Naive thymus-derived CD4-positive, alpha-beta T cell (primary cell): ENCODE measurements around the gene ACTL9. TPM values are rescaled to one million over a fixed set of nuclear protein-coding genes. Genes with fewer than 3 reads are reported as not detected.
"Not testable (repeated sequence)": the region's sequence is repeated elsewhere in the genome, so short reads cannot be mapped to it uniquely, and the experiment has no call there.

ENCODE experiments used
- ATAC-seq: fragments of 150-1000 bp; cut with Tn5 transposase; 2 replicates; pipeline ENCODE4 v1.10.0; 2021; ENCODE audit warnings: mild to moderate bottlenecking, moderate library complexity
- CTCF ChIA-PET: fragments of 350-600 bp; sonication (Branson Sonifier 250); formaldehyde crosslinking; loops from one replicate; lab custom pipeline; 2021; ENCODE audit warnings: antibody characterized with exemption; lab: Charles Lee
- POLR2A ChIA-PET: fragments of 350-600 bp; sonication (Branson Sonifier 250); formaldehyde crosslinking; loops from one replicate; lab custom pipeline; 2021; ENCODE audit warnings: antibody characterized with exemption, inconsistent platforms; lab: Charles Lee
- DNase-seq, 9 donors: peaks; one replicate each; pipeline versions ENCODE4 v3.0.0 to v3.0.0-alpha.2; 2020 to 2022; ENCODE audit warnings: mixed read lengths in 1 of 9
- H3K27ac ChIP-seq: one replicate; pipeline ENCODE4 v1.7.0; 2013; ENCODE audit warnings: mild to moderate bottlenecking, low read depth, low read length, moderate library complexity
- H3K27me3 ChIP-seq, 2 donors: one replicate each; pipeline ENCODE4 v1.7.0; 2013; ENCODE audit warnings: low read length in 2 of 2, mild to moderate bottlenecking in 2 of 2, moderate library complexity in 2 of 2; ENCODE audit not compliant: control insufficient read depth in 2 of 2, insufficient read depth in 2 of 2
- H3K36me3 ChIP-seq, 3 experiments: 1 replicate in 2 of 3; 2 replicates in 1 of 3; pipeline ENCODE4 v1.7.0; 2013; ENCODE audit warnings: low read length in 3 of 3, mild to moderate bottlenecking in 3 of 3, moderate library complexity in 1 of 3; ENCODE audit not compliant: insufficient read depth in 3 of 3, control insufficient read depth in 2 of 3
- H3K4me1 ChIP-seq, 2 donors: one replicate each; pipeline ENCODE4 v1.7.0; 2013; ENCODE audit warnings: low read length in 2 of 2, mild to moderate bottlenecking in 2 of 2, moderate library complexity in 1 of 2; ENCODE audit not compliant: control insufficient read depth in 2 of 2, insufficient read depth in 2 of 2
- H3K4me3 ChIP-seq: 2 replicates; pipeline ENCODE4 v1.7.0; 2013; ENCODE audit warnings: mild to moderate bottlenecking, low read length
- H3K9me3 ChIP-seq, 3 experiments: 1 replicate in 2 of 3; 2 replicates in 1 of 3; pipeline ENCODE4 v1.7.0; 2013; ENCODE audit warnings: low read length in 3 of 3; ENCODE audit not compliant: control insufficient read depth in 2 of 3
- H3K27ac Mint-ChIP-seq, 9 donors: one replicate each; pipeline ENCODE4 v1.8.0; 2020 to 2022; ENCODE audit warnings: mixed read lengths in 9 of 9, mild to moderate bottlenecking in 8 of 9, moderate library complexity in 5 of 9, inconsistent platforms in 2 of 9
- H3K27me3 Mint-ChIP-seq, 5 donors: one replicate each; pipeline ENCODE4 v1.8.0; 2021 to 2022; ENCODE audit warnings: mixed read lengths in 5 of 5, mild to moderate bottlenecking in 1 of 5
- H3K36me3 Mint-ChIP-seq, 5 donors: one replicate each; pipeline ENCODE4 v1.8.0; 2020 to 2022; ENCODE audit warnings: mixed read lengths in 5 of 5, mild to moderate bottlenecking in 3 of 5, inconsistent platforms in 1 of 5
- H3K4me1 Mint-ChIP-seq, 7 donors: one replicate each; pipeline ENCODE4 v1.8.0; 2020 to 2022; ENCODE audit warnings: mixed read lengths in 7 of 7, mild to moderate bottlenecking in 3 of 7, inconsistent platforms in 1 of 7
- H3K4me3 Mint-ChIP-seq, 10 donors: one replicate each; pipeline ENCODE4 v1.8.0; 2020 to 2022; ENCODE audit warnings: mild to moderate bottlenecking in 10 of 10, mixed read lengths in 10 of 10, moderate library complexity in 6 of 10, inconsistent platforms in 2 of 10
- H3K9me3 Mint-ChIP-seq, 11 donors: one replicate each; pipeline ENCODE4 v1.8.0; 2020 to 2022; ENCODE audit warnings: mixed read lengths in 11 of 11, mild to moderate bottlenecking in 4 of 11, inconsistent platforms in 1 of 11, moderate library complexity in 1 of 11
- intact Hi-C, 2 donors: fragments of 100-400 bp; cut with micrococcal nuclease; formaldehyde crosslinking; loops; one replicate each; pipeline ENCODE4 v1.15.1; 2023
- polyA plus RNA-seq, 2 donors: library from polyadenylated mRNA; unstranded; fragments of 300-500 nt; fragmentation: Illumina TruSeq; gene quantifications; one replicate each; pipeline ENCODE4 v1.2.3, GENCODE V29; 2021
- total RNA-seq, 6 experiments: library from RNA in 5 of 6; stranded (reverse) in 5 of 6; gene quantifications; 1 replicate in 5 of 6; 2 replicates in 1 of 6; pipeline ENCODE4 v1.2.3 and lab custom pipeline; 2021 to 2026

Gene ACTL9
- total and polyA plus RNA-seq, 7 experiments from 2014 or later = not detected

GRCh38 chr19:8721334-8721733 lies 22.7 kb upstream of the ACTL9 start, which contains the start of gene OR2Z1:
Gene OR2Z1, plus strand, starts transcription at chr19:8721634. Its CDS starts 9,395 bp downstream, at chr19:8731029.
- H3K4me1 ChIP-seq = no peaks in the 10 kb centered on the region
- ChIA-PET POLR2A (no interaction called here), CTCF (no interaction called here)
- no peak for DNase-seq
- Mint-ChIP-seq H3K36me3 (peaks cover 0 to 4% (median 0%) of the 10 kb centered on the region in 5 donors), H3K27ac (peak within 1 kb of the TSS in 2 of 9 donors; percentile 2 to 36), H3K9me3 (peaks cover 3 to 19% (median 5%) of the 10 kb centered on the region in 11 donors), H3K4me1 (no peaks in the 10 kb centered on the region), H3K27me3 (peaks cover 14 to 43% (median 34%) of the 10 kb centered on the region in 5 donors), H3K4me3 (no peak within 1 kb of the TSS)
- H3K9me3 ChIP-seq = no peaks in the 10 kb centered on the region
- H3K4me3 ChIP-seq = no peak within 1 kb of the TSS
- ATAC-seq = no peak
- no peak within 1 kb of the TSS for H3K27ac ChIP-seq
- no peaks in the 10 kb centered on the region for H3K36me3 ChIP-seq
- no peaks in the 10 kb centered on the region for H3K27me3 ChIP-seq
- intact Hi-C loops = no loop called here

GRCh38 chr19:8710337-8710736 lies 11.7 kb upstream of the ACTL9 start:
- H3K36me3 ChIP-seq, H3K4me3 ChIP-seq, H3K9me3 ChIP-seq, POLR2A ChIA-PET, H3K27ac Mint-ChIP-seq, H3K36me3 Mint-ChIP-seq, H3K27ac ChIP-seq, intact Hi-C loops, H3K27me3 ChIP-seq, H3K4me1 ChIP-seq, ATAC-seq, H3K4me3 Mint-ChIP-seq, DNase-seq: not testable (repeated sequence)
- peaks cover 0 to 17% (median 12%) of the 10 kb centered on the region in 11 donors for H3K9me3 Mint-ChIP-seq
- H3K27me3 Mint-ChIP-seq = peaks cover 0 to 32% (median 0%) of the 10 kb centered on the region in 5 donors
- H3K4me1 Mint-ChIP-seq = peaks cover 8 to 18% (median 9%) of the 10 kb centered on the region in 7 donors
- CTCF ChIA-PET = interaction anchor here (0.7 kb wide), 1 partner anchor 19 kb away, joined by 3 read pairs; no protein-coding TSS in a partner anchor

GRCh38 chr19:8705742-8706141 lies 7.1 kb upstream of the ACTL9 start:
- Mint-ChIP-seq H3K4me1 (peaks cover 35 to 60% (median 51%) of the 10 kb centered on the region in 7 donors), H3K9me3 (peaks cover 0 to 2% (median 0%) of the 10 kb centered on the region in 11 donors), H3K4me3 (peak overlapping the region in 9 of 10 donors; percentile 40 to 81 (median 63)), H3K27me3 (peaks cover 0 to 19% (median 0%) of the 10 kb centered on the region in 5 donors), H3K36me3 (peaks cover 0 to 15% (median 0%) of the 10 kb centered on the region in 5 donors), H3K27ac (peak overlapping the region; percentile 16 to 87 (median 74))
- ChIA-PET CTCF (no interaction called here), POLR2A (no interaction called here)
- intact Hi-C loops = no loop called here
- Histone ChIP-seq H3K4me3 (no peak overlapping the region), H3K27me3 (no peaks in the 10 kb centered on the region), H3K4me1 (peaks cover 34 to 44% of the 10 kb centered on the region in 2 donors), H3K9me3 (no peaks in the 10 kb centered on the region), H3K27ac (peak overlapping the region; percentile 10), H3K36me3 (no peaks in the 10 kb centered on the region)
- DNase-seq (no peak), ATAC-seq (no peak)

GRCh38 chr19:8705304-8705703 lies 6.7 kb upstream of the ACTL9 start:
- intact Hi-C loops, DNase-seq, H3K27me3 ChIP-seq, POLR2A ChIA-PET, ATAC-seq, H3K9me3 Mint-ChIP-seq, H3K36me3 ChIP-seq, H3K9me3 ChIP-seq, CTCF ChIA-PET, H3K4me3 ChIP-seq: not testable (repeated sequence)
- Mint-ChIP-seq H3K36me3 (peaks cover 0 to 15% (median 0%) of the 10 kb centered on the region in 5 donors), H3K4me1 (peaks cover 36 to 61% (median 53%) of the 10 kb centered on the region in 7 donors), H3K4me3 (peak overlapping the region; percentile 12 to 81 (median 62)), H3K27me3 (peaks cover 0 to 16% (median 0%) of the 10 kb centered on the region in 5 donors), H3K27ac (peak overlapping the region; percentile 16 to 87 (median 74))
- Histone ChIP-seq H3K27ac (peak overlapping the region; percentile 10), H3K4me1 (peaks cover 38 to 44% of the 10 kb centered on the region in 2 donors)

- Mint-ChIP-seq H3K27me3 (peaks cover 0 to 12% (median 0%) of the 10 kb centered on the region in 5 donors), H3K36me3 (peaks cover 0 to 17% (median 0%) of the 10 kb centered on the region in 5 donors), H3K4me3 (peak overlapping the region in 5 of 10 donors; percentile 69 to 81 (median 74)), H3K9me3 (peaks cover 0 to 2% (median 0%) of the 10 kb centered on the region in 11 donors), H3K27ac (peak overlapping the region in 2 of 9 donors; percentile 16 to 60), H3K4me1 (peaks cover 38 to 62% (median 54%) of the 10 kb centered on the region in 7 donors)
- POLR2A ChIA-PET = no interaction called here
- H3K27ac ChIP-seq = no peak overlapping the region
- H3K9me3 ChIP-seq = no peaks in the 10 kb centered on the region
- ATAC-seq (no peak), DNase-seq (no peak)
- no peaks in the 10 kb centered on the region for H3K27me3 ChIP-seq
- intact Hi-C loops = no loop called here
- CTCF ChIA-PET = no interaction called here
- no peak overlapping the region for H3K4me3 ChIP-seq
- no peaks in the 10 kb centered on the region for H3K36me3 ChIP-seq
- H3K4me1 ChIP-seq = peaks cover 42 to 44% of the 10 kb centered on the region in 2 donors
These were observed 4.6 kb upstream of the ACTL9 start for GRCh38 chr19:8703223-8703622.

- intact Hi-C loops = no loop called here
- ATAC-seq (peak; percentile 74), DNase-seq (peak in 2 of 9 donors; percentile 8 to 59)
- H3K9me3 ChIP-seq = no peaks in the 10 kb centered on the region
- ChIA-PET CTCF (no interaction called here), POLR2A (no interaction called here)
- Mint-ChIP-seq H3K27me3 (peaks cover 0 to 10% (median 0%) of the 10 kb centered on the region in 5 donors), H3K4me3 (peak overlapping the region; percentile 50 to 84 (median 72)), H3K36me3 (peaks cover 0 to 17% (median 0%) of the 10 kb centered on the region in 5 donors), H3K9me3 (peaks cover 0 to 2% (median 0%) of the 10 kb centered on the region in 11 donors), H3K4me1 (peaks cover 38 to 62% (median 54%) of the 10 kb centered on the region in 7 donors), H3K27ac (peak overlapping the region; percentile 21 to 81 (median 51))
- peak overlapping the region; percentile 3 for H3K27ac ChIP-seq
- peaks cover 42 to 44% of the 10 kb centered on the region in 2 donors for H3K4me1 ChIP-seq
- no peaks in the 10 kb centered on the region for H3K27me3 ChIP-seq
- no peaks in the 10 kb centered on the region for H3K36me3 ChIP-seq
- H3K4me3 ChIP-seq = peak overlapping the region; percentile 42
These were observed 3.8 kb upstream of the ACTL9 start for GRCh38 chr19:8702350-8702749.
